A549 treated with GW870086 at 1 μM for 4 hours (cell line): ENCODE results near the gene BIK. TPM values are rescaled to one million over a fixed set of nuclear protein-coding genes. Genes with fewer than 3 reads are reported as not detected.

ENCODE experiments used
- total RNA-seq: library from RNA; stranded (reverse); fragments of 200-300 nt; extraction: Qiagen RNA extraction; gene quantifications from 5 replicates; pipeline ENCODE4 v1.2.3, GENCODE V29; 2022; ENCODE audit warnings: low read depth

The BIK gene, protein sequence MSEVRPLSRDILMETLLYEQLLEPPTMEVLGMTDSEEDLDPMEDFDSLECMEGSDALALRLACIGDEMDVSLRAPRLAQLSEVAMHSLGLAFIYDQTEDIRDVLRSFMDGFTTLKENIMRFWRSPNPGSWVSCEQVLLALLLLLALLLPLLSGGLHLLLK
- total RNA-seq, result 1.4 to 2.0 TPM (median 1.5 TPM) in 5 replicates

GRCh38 chr22:43110444-43110926 is at the start of gene BIK:
Gene BIK (plus strand): TSS chr22:43110750. CDS start chr22:43124023, 13,273 bp downstream.

DNA sequence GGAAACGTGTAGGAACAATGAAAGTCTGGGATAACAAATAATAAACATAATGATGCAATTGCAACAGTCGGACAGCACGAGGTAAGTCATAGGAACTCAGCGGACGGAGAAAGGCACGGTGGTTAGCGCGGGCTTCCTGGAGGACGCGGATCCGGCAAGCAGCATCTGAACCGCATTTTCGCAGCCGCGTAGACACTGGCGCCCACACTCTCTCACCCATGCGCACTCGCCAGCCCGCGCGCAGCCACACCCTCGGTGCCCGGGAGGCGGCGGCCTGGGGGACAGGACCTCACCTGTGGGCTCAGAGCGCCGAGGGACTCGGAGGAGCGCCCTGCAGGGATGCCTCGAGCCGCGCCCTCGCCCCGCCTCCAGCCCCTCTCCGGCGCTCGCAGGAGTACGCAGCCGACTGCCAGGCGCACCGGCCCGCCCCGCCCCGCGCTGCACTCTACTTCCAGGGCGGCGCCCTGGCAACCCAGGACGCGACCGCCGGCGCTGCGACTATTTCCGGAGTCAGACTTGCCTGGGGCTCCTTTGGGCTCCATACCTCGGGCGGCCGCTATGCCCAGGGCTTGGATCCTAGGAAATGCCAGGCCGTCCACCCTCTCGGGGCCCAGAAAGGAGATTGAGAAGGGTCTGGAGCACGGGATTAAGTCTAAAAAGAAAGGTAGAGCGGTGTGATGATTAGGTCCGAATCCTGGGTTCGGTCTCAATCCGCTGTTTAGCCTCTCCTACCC is 21.4 kb upstream of the BIK start, which contains the start of gene TTLL1:
Gene TTLL1, minus strand, starts transcription at position 408 of the 734 bp plus-strand sequence. CDS start 13,805 bp downstream, outside the sequence.

GRCh38 chr22:43142880-43143562 is 32.5 kb downstream of the BIK start, which contains the start of gene MCAT:
Gene MCAT (minus strand): TSS chr22:43143398. CDS start chr22:43143348, 50 bp downstream.

DNA sequence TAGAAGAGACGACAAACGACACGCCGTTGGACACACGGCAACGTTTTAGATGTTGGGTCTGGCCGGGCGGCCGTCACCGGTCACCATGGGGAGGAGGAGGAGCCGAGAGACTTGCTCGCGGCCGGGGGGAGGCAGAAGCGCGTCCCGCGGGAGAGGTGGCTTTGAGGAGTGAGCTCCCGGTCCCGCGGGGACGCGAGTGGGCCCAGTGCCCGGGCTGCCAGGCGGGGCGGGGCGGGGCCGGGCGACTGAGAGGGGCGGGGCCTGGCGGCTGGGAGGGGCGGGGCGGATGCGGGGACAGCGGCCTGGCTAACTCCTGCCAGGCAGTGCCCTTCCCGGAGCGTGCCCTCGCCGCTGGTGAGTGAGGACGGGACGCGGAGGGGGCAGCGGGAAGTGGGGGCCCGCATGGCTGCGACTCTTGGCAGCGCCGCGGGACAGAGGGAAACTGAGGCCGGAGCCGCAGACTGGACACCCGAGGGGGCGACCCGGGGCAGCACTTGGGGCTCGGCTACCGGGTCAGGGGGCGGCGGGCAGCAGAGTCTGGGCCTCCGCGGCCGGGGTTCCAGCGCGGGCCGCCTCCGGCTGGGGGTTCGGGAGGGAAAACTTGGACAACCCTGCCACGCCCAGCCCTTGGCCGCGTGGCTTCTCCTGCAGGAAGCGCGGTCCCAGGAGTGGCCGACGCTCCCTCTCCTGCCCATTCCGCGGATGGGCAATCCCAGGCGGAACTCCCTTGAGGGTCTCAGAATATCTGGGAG is 40.9 kb downstream of the BIK start, which contains the start of gene TSPO:
Gene TSPO, plus strand, starts transcription at position 309 of the 752 bp plus-strand sequence. CDS start 7,680 bp downstream, outside the sequence.

Other genes with a start within 250 kb of the BIK start
- 114 to 142 TPM (median 135 TPM) in 5 replicates for gene PACSIN2, start 95.6 kb upstream of the BIK start, total RNA-seq
- gene TTLL1, start 21.4 kb upstream of the BIK start, total RNA-seq, result 1.9 to 2.6 TPM (median 2.4 TPM) in 5 replicates
- gene MCAT, start 32.6 kb downstream of the BIK start, total RNA-seq, result 15.9 to 27.7 TPM (median 23.7 TPM) in 5 replicates
- 168 to 233 TPM (median 228 TPM) in 5 replicates for gene TSPO, start 40.8 kb downstream of the BIK start, total RNA-seq
- gene TTLL12, start 76.4 kb downstream of the BIK start, total RNA-seq, result 17.5 to 23.5 TPM (median 21.4 TPM) in 5 replicates
- 0.08 to 0.31 TPM (median 0.13 TPM) in 5 replicates for gene SCUBE1, start 232.6 kb downstream of the BIK start, total RNA-seq